ENCODE data around the gene SYT2. TPM values are rescaled to one million over a fixed set of nuclear protein-coding genes. Genes with fewer than 3 reads are reported as not detected.
"Not testable (repeated sequence)": the region's sequence is repeated elsewhere in the genome, so short reads cannot be mapped to it uniquely, and the experiment has no call there.

SYT2 gene
- total RNA-seq, 1 donor from 2014 or later = 0.26 TPM

- no peaks in the 10 kb centered on the region for H3K9me3 Mint-ChIP-seq
- H3K4me2 ChIP-seq = no peak overlapping the region
- H3F3A ChIP-seq (ENCODE audit: low read depth) = peaks cover 10% of the 10 kb centered on the region
- no peaks in the 10 kb centered on the region for H3K36me3 ChIP-seq
- H3K27me3 ChIP-seq = no peaks in the 10 kb centered on the region
- no peaks in the 10 kb centered on the region for H3K36me3 Mint-ChIP-seq
- no peak overlapping the region for H3K9ac ChIP-seq
- no peak overlapping the region for H2AFZ ChIP-seq (replicated peaks)
- peaks cover 5% of the 10 kb centered on the region for H3K27me3 Mint-ChIP-seq (ENCODE audit: insufficient read depth, low read depth)
- TF ChIP-seq EZH2 (IDR thresholded peaks at IDR 0.05) = no peak
- peak; percentile 66 for TF ChIP-seq CTCF (IDR thresholded peaks at IDR 0.05)
- TF ChIP-seq EZH2phosphoT487 (IDR thresholded peaks at IDR 0.05) = no peak
- H3K4me1 ChIP-seq = peaks cover 12% of the 10 kb centered on the region
- H3K27ac ChIP-seq = no peak overlapping the region
- no peak overlapping the region for H3K27ac Mint-ChIP-seq
- peaks cover 11% of the 10 kb centered on the region for H3K4me1 Mint-ChIP-seq
- H4K20me1 ChIP-seq (ENCODE audit: low read depth) = no peaks in the 10 kb centered on the region
- peak; percentile 85 for DNase-seq (ENCODE audit: low spot score)
- H3K9me3 ChIP-seq (ENCODE audit: low read depth) = no peaks in the 10 kb centered on the region
- H3K4me3 Mint-ChIP-seq = no peak overlapping the region
- no peak overlapping the region for H3K4me3 ChIP-seq
- no peaks in the 10 kb centered on the region for H3K79me2 ChIP-seq (ENCODE audit: low read depth)
Measured at GRCh38 chr1:202625416-202626360, 84.6 kb downstream of the SYT2 start.

- no peaks in the 10 kb centered on the region for H3K9me3 Mint-ChIP-seq
- Histone ChIP-seq H3K36me3 (no peaks in the 10 kb centered on the region), H3K4me2 (no peak overlapping the region), H3K4me1 (peaks cover 12% of the 10 kb centered on the region), H3F3A (ENCODE audit: low read depth) (peaks cover 10% of the 10 kb centered on the region), H2AFZ (replicated peaks) (no peak overlapping the region), H3K27ac (no peak overlapping the region), H3K4me3 (no peak overlapping the region), H3K27me3 (no peaks in the 10 kb centered on the region), H3K9ac (no peak overlapping the region), H3K79me2 (ENCODE audit: low read depth) (no peaks in the 10 kb centered on the region), H3K9me3 (ENCODE audit: low read depth) (no peaks in the 10 kb centered on the region), H4K20me1 (ENCODE audit: low read depth) (no peaks in the 10 kb centered on the region)
- TF ChIP-seq EZH2 (IDR thresholded peaks at IDR 0.05) = no peak
- no peak for TF ChIP-seq EZH2phosphoT487 (IDR thresholded peaks at IDR 0.05)
- no peak for TF ChIP-seq CTCF (IDR thresholded peaks at IDR 0.05)
- no peak overlapping the region for H3K27ac Mint-ChIP-seq
- H3K4me3 Mint-ChIP-seq = no peak overlapping the region
- H3K4me1 Mint-ChIP-seq = peaks cover 11% of the 10 kb centered on the region
- DNase-seq (ENCODE audit: low spot score) = no peak
- peaks cover 5% of the 10 kb centered on the region for H3K27me3 Mint-ChIP-seq (ENCODE audit: insufficient read depth, low read depth)
- H3K36me3 Mint-ChIP-seq = no peaks in the 10 kb centered on the region
Measured at GRCh38 chr1:202624781-202625108, 85.5 kb downstream of the SYT2 start.

- Histone ChIP-seq H3K79me2 (ENCODE audit: low read depth) (no peaks in the 10 kb centered on the region), H3K4me3 (no peak overlapping the region), H4K20me1 (ENCODE audit: low read depth) (no peaks in the 10 kb centered on the region), H2AFZ (replicated peaks) (no peak overlapping the region), H3K36me3 (no peaks in the 10 kb centered on the region), H3K27ac (no peak overlapping the region), H3K9ac (no peak overlapping the region), H3K27me3 (no peaks in the 10 kb centered on the region), H3K4me2 (no peak overlapping the region), H3K9me3 (ENCODE audit: low read depth) (no peaks in the 10 kb centered on the region), H3F3A (ENCODE audit: low read depth) (peaks cover 10% of the 10 kb centered on the region), H3K4me1 (peaks cover 12% of the 10 kb centered on the region)
- H3K4me1 Mint-ChIP-seq = peaks cover 11% of the 10 kb centered on the region
- DNase-seq (ENCODE audit: low spot score) = no peak
- H3K4me3 Mint-ChIP-seq = no peak overlapping the region
- no peaks in the 10 kb centered on the region for H3K9me3 Mint-ChIP-seq
- no peaks in the 10 kb centered on the region for H3K36me3 Mint-ChIP-seq
- no peak overlapping the region for H3K27ac Mint-ChIP-seq
- TF ChIP-seq CTCF (IDR thresholded peaks at IDR 0.05) (no peak), EZH2 (IDR thresholded peaks at IDR 0.05) (no peak), EZH2phosphoT487 (IDR thresholded peaks at IDR 0.05) (no peak)
- peaks cover 5% of the 10 kb centered on the region for H3K27me3 Mint-ChIP-seq (ENCODE audit: insufficient read depth, low read depth)
Measured at GRCh38 chr1:202624088-202624780, 86.0 kb downstream of the SYT2 start.

GRCh38 chr1:202623476-202623875 is 86.8 kb downstream of the SYT2 start:
- H3K9me3 ChIP-seq (ENCODE audit: low read depth); H3K27ac ChIP-seq; H4K20me1 ChIP-seq (ENCODE audit: low read depth); H3K27me3 Mint-ChIP-seq (ENCODE audit: insufficient read depth, low read depth); H3K4me2 ChIP-seq; H3K27ac Mint-ChIP-seq; H3K36me3 ChIP-seq; H3K4me3 ChIP-seq; H3K36me3 Mint-ChIP-seq; H3K79me2 ChIP-seq (ENCODE audit: low read depth); H3K4me3 Mint-ChIP-seq; DNase-seq (ENCODE audit: low spot score); H3K9me3 Mint-ChIP-seq; H3K27me3 ChIP-seq; H2AFZ ChIP-seq (replicated peaks); H3K9ac ChIP-seq: not testable (repeated sequence)
- peaks cover 19% of the 10 kb centered on the region for H3K4me1 Mint-ChIP-seq
- Histone ChIP-seq H3F3A (ENCODE audit: low read depth) (peaks cover 10% of the 10 kb centered on the region), H3K4me1 (peaks cover 12% of the 10 kb centered on the region)
